SIG-M5 (cell line): ENCODE data around the gene PTPN21.
"Not testable (repeated sequence)": the region's sequence is repeated elsewhere in the genome, so short reads cannot be mapped to it uniquely, and the experiment has no call there.

Experiments used
- DNase-seq: peaks from one replicate; lab custom pipeline; 2025; lab: John Stamatoyannopoulos, UW

PTPN21 gene

DNA sequence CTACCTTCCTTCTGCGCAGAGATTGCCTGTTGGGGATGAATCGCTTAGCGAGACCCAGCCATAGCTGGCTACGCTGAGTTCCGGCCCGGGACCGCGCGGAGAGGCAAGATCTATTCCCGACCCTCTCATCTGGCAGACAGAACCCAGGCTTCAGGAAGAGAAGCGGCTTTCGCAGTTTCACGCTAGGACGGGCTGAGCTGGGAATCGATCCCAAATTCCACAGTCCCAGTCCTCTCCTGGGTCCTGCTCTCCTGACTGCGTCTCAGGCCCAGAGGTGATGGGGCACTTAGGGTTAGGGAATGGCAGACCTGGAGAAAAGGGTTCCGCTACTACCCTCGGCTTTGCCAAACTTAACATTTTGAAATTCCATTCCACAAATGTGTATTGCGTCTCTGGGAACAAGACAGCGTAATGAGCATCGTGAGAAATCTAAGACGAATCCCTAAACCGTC lies 2.8 kb downstream of the PTPN21 start:
- DNase-seq = no peak

DNA sequence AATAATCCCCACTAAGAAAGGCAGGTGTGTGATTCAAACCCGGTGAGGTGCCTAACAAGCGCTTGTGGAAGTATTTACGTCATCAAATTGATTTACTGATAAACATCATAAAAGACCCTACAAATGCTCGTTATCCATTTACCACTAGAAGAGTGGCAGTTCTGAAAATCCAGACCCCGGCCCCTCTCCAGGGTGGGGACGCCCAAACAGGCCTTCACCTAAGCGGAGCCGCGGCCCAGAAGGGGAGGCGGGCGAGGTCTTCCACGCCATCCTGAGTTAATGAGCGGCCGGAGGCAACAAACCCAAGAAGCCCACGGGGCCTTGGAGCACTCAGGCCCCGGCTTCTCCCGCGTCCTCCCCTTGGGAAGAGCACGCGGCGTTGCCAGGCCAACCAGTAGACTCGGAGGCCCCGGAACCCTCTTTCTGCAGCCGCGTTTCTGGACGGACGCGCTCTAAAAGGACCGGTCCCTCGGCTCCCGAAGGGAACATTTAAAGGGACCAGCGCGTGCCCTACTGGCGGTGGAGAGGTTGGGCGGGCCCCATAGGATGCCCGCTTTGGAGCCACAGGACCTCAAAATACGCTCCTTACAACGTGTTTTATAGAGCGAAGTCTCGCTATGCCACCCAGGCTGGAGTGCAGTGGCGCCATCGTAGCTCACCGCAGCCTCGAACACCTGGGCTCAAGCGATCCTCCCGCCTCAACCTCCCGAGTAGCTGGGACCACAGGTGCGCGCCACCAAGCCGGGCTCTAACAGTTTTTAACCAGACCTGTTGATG lies 3.5 kb downstream of the PTPN21 start:
- DNase-seq = no peak

DNA sequence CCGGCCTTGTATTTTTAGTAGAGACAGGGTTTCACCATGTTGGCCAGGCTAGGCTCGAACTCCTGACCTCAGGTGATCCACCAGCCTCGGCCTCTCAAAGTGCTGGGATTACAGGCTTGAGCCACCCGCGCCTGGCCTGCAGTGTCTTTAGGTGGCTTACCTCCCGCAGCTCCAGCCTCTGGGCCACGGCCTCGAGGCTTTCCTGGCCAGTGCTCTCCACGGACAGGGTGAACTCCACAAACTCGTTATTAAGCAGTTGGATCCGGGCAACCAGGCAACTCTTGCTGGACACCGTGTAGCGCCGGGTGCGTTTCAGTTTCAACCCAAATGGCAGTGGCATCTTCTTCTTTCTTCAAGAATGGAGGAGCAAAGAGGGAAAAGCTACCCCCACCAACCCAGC lies 4.7 kb downstream of the PTPN21 start:
- no peak for DNase-seq

- no peak for DNase-seq
Measured at GRCh38 chr14:88547386-88547780, 7.4 kb downstream of the PTPN21 start.

DNA sequence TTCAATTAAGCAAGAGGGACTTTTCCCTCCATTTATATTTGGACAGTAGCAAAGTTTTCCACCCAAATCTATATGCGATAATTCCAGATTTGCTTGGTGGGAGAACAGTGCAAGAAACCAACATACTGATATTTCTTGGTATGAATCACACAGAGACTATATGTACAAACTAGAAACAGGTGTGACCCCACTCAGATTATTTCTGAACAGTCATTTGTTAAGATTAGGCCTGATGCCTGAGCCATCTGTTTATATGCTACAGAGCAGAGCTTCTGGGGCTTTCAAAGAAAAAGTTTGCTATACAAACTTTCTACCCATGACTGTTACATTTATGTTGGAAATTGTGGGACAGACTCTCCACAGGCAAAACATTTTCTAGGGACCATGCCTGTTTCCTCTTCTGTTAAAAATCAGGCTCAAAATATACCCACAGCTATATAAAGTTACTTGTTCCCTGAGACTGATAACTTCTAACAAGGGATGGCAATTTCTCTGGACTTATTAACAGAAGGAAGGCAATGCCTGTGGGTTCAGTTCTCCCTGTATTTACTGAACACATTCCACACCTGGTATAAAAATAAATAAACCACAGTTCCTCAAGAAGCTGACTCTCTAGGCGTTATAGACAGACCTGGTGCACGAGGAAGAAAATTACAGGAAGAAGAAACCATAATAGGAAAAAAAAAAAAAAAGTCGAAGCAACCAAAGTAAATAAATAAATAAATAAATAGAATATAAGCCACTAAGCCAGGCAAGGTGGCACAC lies 8.0 kb downstream of the PTPN21 start:
- no peak for DNase-seq

DNA sequence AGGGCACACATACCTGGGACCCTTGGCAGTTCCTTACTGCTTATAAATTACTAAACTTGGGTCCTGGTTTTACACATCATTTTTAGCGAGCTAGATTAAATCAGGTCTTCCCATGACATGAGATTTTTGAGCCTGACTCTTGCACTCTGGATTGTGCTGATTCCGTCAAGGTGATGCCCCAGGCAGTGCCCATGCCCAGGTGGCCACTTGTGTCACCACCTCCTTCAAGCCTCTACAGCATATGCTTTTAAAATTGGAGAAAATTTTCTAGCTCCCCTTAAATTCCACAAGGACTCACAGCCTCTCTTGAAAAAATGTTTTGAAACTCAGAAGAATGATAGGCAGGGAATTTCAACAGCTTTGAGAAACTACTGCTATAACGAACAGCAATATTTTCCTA lies 9.6 kb downstream of the PTPN21 start:
- no peak for DNase-seq

- DNase-seq = no peak
Measured at GRCh38 chr14:88542857-88543795, 11.7 kb downstream of the PTPN21 start.

DNA sequence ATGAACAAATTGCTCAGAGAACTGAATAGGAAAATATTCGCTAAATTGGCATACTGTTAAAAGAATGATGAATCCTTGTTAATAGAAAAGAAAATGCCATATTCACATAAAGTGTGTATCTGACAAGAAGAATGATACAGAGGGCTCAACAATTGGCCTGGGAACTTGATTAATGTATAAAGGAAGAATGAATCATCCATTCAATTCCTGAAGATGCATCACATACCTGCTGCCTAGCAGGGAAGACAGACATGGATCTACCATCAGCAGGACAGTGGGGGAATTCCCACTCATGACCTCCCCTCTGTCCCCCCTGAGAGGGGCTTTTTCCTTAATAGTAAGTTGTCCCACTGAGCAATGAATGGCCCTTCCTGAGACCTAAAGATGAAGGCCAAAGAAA lies 13.5 kb downstream of the PTPN21 start:
- DNase-seq = no peak

DNA sequence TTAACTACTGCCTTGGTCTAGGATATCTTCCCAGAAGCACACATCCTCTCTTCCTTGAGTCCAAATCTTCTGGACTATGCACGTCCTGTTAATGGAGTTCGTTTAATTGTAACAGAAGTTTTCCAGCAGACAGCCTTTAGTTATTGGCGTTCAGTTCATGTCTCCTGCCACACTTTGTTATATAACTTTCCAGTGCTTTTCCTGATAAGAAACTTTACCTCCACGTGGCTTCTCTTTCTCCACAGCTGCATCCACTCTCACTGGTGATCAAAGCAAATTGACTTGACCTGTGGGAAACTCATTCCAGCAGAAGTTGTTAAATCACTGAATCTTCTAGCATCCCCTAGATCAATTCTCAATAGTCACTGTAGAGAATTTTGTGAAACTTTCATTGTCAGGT lies 19.0 kb downstream of the PTPN21 start:
- no peak for DNase-seq

- DNase-seq = no peak
Measured at GRCh38 chr14:88535149-88535548, 19.7 kb downstream of the PTPN21 start.

DNA sequence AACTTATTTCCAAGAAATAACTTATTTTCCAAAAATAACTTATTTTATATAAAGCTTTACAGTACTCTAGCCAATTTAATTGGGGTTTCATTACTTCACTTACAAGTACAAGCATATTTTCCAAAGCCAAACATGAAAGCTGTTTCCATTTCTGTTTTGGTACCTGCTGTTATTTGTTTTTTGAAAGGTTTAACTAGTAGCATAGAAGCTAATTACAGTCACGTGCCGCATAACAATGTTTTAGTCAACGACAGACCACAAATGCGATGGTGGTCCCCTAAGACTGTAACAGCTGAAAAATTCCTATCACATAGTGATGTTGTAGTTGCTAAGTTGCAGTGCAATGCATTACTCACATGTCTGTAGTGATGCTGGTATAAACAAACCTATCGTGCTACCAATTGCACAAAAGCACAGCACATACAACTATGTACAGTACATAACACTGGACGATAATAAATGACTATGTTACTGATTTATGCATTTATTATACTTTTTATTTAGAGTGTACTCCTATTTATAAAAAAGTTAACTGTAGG lies 21.7 kb downstream of the PTPN21 start:
- no peak for DNase-seq

DNA sequence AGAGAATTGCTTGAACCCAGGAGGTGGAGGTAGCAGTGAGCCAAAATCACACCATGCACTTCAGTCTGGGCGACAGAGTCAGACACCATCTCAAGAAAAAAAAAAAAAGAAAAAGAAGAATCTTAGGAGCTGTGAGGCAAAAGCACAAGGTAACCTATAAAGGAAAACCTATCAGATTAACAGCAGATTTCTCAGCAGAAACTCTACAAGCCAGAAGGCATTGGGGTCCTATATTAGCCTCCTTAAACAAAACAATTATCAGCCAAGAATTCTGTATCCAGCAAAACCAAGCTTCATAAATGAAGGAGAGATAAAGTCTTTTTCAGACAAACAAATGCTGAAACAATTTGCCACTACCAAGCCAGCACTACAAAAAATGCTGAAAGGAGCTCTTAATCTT lies 24.9 kb downstream of the PTPN21 start:
- not testable (repeated sequence) for DNase-seq

GRCh38 chr14:88522393-88522792 lies 32.4 kb downstream of the PTPN21 start:
- DNase-seq = no peak

DNA sequence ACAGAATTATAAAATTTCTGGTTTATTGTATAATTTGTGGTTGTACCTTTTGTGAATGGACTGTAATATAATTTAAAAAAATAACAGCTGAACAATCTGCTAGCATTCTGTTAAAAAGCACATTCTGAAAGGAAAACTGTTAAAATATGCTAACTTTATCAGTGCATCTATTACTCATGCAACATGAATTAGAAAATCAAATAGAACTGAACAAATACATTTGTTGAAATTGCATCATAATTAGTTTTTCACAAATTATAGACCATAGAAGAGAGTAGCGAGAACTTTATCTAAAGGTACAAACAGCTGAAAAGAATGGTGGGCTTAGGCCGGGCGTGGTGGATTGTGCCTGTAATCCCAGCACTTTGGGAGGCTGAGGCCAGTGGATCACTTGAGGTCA lies 33.0 kb downstream of the PTPN21 start:
- no peak for DNase-seq

GRCh38 chr14:88519907-88520306 lies 34.9 kb downstream of the PTPN21 start:
- DNase-seq = no peak

DNA sequence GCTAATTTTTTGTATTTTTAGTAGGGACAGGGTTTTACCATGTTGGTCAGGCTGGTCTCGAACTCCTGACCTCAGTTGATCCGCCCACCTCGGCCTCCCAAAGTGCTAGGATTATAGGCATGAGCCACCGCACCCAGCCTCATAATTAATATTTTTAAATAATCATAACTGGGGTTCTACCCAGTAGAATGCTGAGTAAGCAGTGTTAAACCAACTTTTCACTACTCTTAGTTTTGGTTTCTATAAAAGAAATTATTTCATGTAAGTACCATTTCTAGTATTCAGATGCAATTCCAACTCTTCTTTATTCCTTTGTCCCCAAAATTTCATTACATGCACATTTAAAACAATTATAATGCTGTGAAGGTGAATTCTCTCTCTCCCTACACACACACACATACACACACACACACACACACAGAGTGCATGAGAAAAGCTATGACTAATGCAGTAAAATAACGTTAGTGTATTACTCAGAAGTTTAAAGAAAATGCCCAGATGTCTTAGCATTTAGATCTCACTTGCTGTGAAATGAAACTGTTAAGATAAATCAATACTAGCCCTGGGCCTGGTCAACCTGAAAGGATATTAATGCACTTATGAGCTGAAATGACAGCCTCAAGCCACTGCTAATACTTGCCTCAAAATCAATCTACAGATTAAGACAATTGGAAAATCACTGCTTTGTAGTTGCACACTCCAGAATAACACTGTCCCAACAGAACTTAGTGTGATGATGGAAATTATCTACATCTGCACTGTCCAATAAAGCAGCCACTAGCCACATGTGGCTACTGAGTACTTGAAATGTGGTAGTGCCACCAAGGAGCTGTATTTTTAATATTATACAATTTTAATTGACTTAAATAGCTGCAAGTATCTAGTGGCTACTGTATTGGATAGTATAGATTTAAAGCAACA lies 36.0 kb downstream of the PTPN21 start:
- DNase-seq = no peak

GRCh38 chr14:88516861-88517357 lies 37.9 kb downstream of the PTPN21 start:
- no peak for DNase-seq

DNA sequence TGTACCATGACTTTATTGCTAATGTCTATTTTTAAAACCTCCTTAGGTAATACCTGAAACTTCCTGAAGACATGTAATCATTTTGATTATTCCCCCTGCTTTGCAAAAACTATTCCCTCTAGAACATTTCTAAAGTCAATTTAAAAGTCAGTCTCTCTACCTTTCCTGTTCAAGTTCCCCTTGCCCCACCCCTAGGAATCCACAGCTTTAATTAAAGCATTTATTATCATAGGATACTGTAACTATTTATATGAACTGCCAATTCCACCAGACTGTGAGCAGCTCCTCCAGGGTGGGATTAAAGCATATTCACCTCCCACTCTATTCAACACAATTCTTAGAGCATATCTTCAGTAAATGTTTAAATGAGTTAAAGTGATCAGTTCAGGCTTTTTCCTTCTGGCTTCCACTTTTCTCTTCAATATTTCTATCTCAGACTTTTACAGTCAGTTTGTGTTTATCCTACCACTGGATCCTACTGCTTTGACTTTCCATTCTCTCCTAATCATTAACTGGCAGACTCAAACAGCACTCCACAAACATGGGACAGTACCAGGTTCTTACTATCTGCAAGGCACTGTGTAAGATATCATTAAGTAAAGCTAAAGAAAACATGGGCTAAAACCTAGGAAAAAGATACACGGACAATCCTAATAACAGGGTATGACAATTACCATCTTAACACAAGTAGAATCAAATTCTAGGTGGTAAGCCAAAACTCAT lies 39.1 kb downstream of the PTPN21 start:
- no peak for DNase-seq

DNA sequence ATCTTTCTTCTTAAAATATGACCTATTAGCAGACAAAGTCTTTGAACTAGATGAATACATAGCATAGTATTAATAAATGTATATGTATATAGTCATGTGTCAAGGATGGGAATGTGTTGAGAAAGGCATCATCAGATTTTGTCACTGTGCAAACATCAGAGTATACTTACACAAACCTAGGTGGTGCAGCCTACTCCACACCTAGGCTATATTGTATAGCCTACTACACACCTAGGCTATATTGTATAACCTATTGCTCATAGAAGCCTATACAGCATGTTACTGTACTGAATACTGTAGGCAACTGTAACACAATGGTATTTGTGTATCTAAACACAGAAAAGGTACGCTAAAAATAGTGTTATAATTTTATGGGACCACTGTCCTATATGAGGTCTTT lies 47.6 kb downstream of the PTPN21 start:
- no peak for DNase-seq

GRCh38 chr14:88505621-88506020 lies 49.2 kb downstream of the PTPN21 start:
- DNase-seq = no peak
